ENCODE measurements around the gene ACP3.
"Not testable (repeated sequence)": the region's sequence is repeated elsewhere in the genome, so short reads cannot be mapped to it uniquely, and the experiment has no call there.

- not testable (repeated sequence) for TF ChIP-seq CTCF, POLR2A (IDR thresholded peaks at IDR 0.05)
Measured at GRCh38 chr3:132376945-132377354, 59.7 kb downstream of the ACP3 start.

Measured in thyroid gland (tissue), 4 donors.